Hepatocyte (in vitro differentiated cells): ENCODE results near the gene SCART1. TPM values are rescaled to one million over a fixed set of nuclear protein-coding genes. Genes with fewer than 3 reads are reported as not detected.
A peak's percentile ranks its signal among the peaks of the same experiment; 100 is the strongest.
"Not testable (repeated sequence)": the region's sequence is repeated elsewhere in the genome, so short reads cannot be mapped to it uniquely, and the experiment has no call there.

Experiments used
- DNase-seq: peaks from one replicate; pipeline ENCODE4 v3.0.0-alpha.2; 2016; ENCODE audit warnings: low spot score
- H2AFZ ChIP-seq: fragments of 200-600 bp; sonication (generic); 2 replicates; pipeline ENCODE4 v1.6.0; 2016; ENCODE audit warnings: antibody characterized with exemption, mild to moderate bottlenecking
- H3K27ac ChIP-seq: fragments of 200-600 bp; sonication (generic); 2 replicates; pipeline ENCODE4 v1.5.1; 2016; ENCODE audit warnings: mild to moderate bottlenecking
- H3K27me3 ChIP-seq: fragments of 200-600 bp; sonication (generic); 2 replicates; pipeline ENCODE4 v1.6.1; 2016
- H3K36me3 ChIP-seq: fragments of 200-600 bp; sonication (generic); replicated peaks from 2 replicates; pipeline ENCODE4 v1.5.1; 2016; ENCODE audit warnings: low read depth; ENCODE audit not compliant: insufficient read depth
- H3K4me1 ChIP-seq: fragments of 200-600 bp; sonication (generic); 2 replicates; pipeline ENCODE4 v1.5.1; 2016; ENCODE audit warnings: mild to moderate bottlenecking, moderate library complexity; ENCODE audit not compliant: insufficient read depth
- H3K4me2 ChIP-seq: fragments of 200-600 bp; sonication (generic); 2 replicates; pipeline ENCODE4 v1.6.0; 2016
- H3K4me3 ChIP-seq: fragments of 200-600 bp; sonication (generic); 2 replicates; pipeline ENCODE4 v1.5.1; 2016; ENCODE audit warnings: mild to moderate bottlenecking
- H3K79me2 ChIP-seq: fragments of 200-600 bp; sonication (generic); 2 replicates; pipeline ENCODE4 v1.6.0; 2017; ENCODE audit warnings: mild to moderate bottlenecking
- H3K9me2 ChIP-seq: fragments of 200-600 bp; sonication (generic); replicated peaks from 2 replicates; pipeline ENCODE4 v1.6.0; 2017; ENCODE audit warnings: mild to moderate bottlenecking; ENCODE audit not compliant: insufficient read depth
- H3K9me3 ChIP-seq: fragments of 200-600 bp; sonication (generic); 2 replicates; pipeline ENCODE4 v1.5.1; 2016; ENCODE audit warnings: low read depth, mild to moderate bottlenecking
- H4K20me1 ChIP-seq: fragments of 200-600 bp; sonication (generic); 2 replicates; pipeline ENCODE4 v1.6.0; 2016; ENCODE audit warnings: mild to moderate bottlenecking; ENCODE audit not compliant: insufficient read depth, poor library complexity, severe bottlenecking
- CTCF ChIP-seq: fragments of 200-600 bp; sonication (generic); IDR thresholded peaks from 2 replicates; pipeline ENCODE4 v1.5.1; 2016; ENCODE audit warnings: antibody characterized with exemption, mild to moderate bottlenecking; ENCODE audit not compliant: poor library complexity
- EZH2 ChIP-seq: fragments of 200-600 bp; sonication (generic); IDR thresholded peaks from 2 replicates; pipeline ENCODE4 v1.6.1; 2016; ENCODE audit warnings: antibody characterized with exemption, mild to moderate bottlenecking, borderline replicate concordance
- EZH2phosphoT487 ChIP-seq: fragments of 200-600 bp; sonication (generic); IDR thresholded peaks from one replicate; pipeline ENCODE4 v1.6.1; 2018; ENCODE audit warnings: antibody characterized with exemption, mild to moderate bottlenecking, low read depth, moderate library complexity; ENCODE audit not compliant: unreplicated experiment, severe bottlenecking
- WGBS: methylation state at CpG from one replicate; pipeline ENCODE4 v1.1.6; 2016; ENCODE audit warnings: low lambda C conversion rate; ENCODE audit errors: missing lambda C conversion rate; 5-methylcytosine and 5-hydroxymethylcytosine counted together
- polyA plus RNA-seq: library from polyadenylated mRNA; unstranded; fragments of >200 nt; fragmentation: Nextera tagmentation; extraction: Ambion mirVana; gene quantifications from 2 replicates; pipeline ENCODE4 v1.2.1, GENCODE V29; 2016
- total RNA-seq: library from RNA; depleted of rRNA; stranded (reverse); fragments of >200 nt; gene quantifications from 2 replicates; pipeline ENCODE4 v1.2.3, GENCODE V29; 2014

SCART1 gene
- total and polyA plus RNA-seq, 2 experiments from 2014 or later, result 0.63 to 1.00 TPM

GRCh38 chr10:133438711-133439273 is 15.0 kb upstream of the SCART1 start:
- no peak overlapping the region for H3K4me3 ChIP-seq
- no peaks in the 10 kb centered on the region for H3K9me2 ChIP-seq
- no peaks in the 10 kb centered on the region for H4K20me1 ChIP-seq
- WGBS, result 61% methylated on average over 11 of the region's 11 CpGs
- H3K79me2 ChIP-seq, result no peaks in the 10 kb centered on the region
- no peaks in the 10 kb centered on the region for H3K36me3 ChIP-seq
- no peak for TF ChIP-seq EZH2
- H3K9me3 ChIP-seq, result no peaks in the 10 kb centered on the region
- H2AFZ ChIP-seq, result no peak overlapping the region
- H3K27me3 ChIP-seq, result no peaks in the 10 kb centered on the region
- H3K4me2 ChIP-seq, result no peak overlapping the region
- H3K4me1 ChIP-seq, result no peaks in the 10 kb centered on the region
- no peak for DNase-seq
- no peak overlapping the region for H3K27ac ChIP-seq

- DNase-seq, result peak; percentile 2
- Histone ChIP-seq H3K27me3 (no peaks in the 10 kb centered on the region), H3K27ac (no peak overlapping the region), H3K4me1 (no peaks in the 10 kb centered on the region), H3K36me3 (no peaks in the 10 kb centered on the region), H3K9me2 (no peaks in the 10 kb centered on the region), H4K20me1 (no peaks in the 10 kb centered on the region), H2AFZ (no peak overlapping the region), H3K9me3 (no peaks in the 10 kb centered on the region), H3K79me2 (no peaks in the 10 kb centered on the region), H3K4me3 (no peak overlapping the region), H3K4me2 (no peak overlapping the region)
- 89% methylated on average over 25 of the region's 25 CpGs for WGBS
- TF ChIP-seq EZH2, result no peak
- TF ChIP-seq CTCF, result no peak
- no peak for TF ChIP-seq EZH2phosphoT487
Observed at GRCh38 chr10:133439517-133440461, 14.0 kb upstream of the SCART1 start.

GRCh38 chr10:133440633-133441285 is 13.0 kb upstream of the SCART1 start:
- Histone ChIP-seq H3K4me1 (no peaks in the 10 kb centered on the region), H3K4me3 (no peak overlapping the region), H3K27me3 (no peaks in the 10 kb centered on the region), H3K79me2 (no peaks in the 10 kb centered on the region), H3K9me2 (no peaks in the 10 kb centered on the region), H4K20me1 (no peaks in the 10 kb centered on the region), H3K36me3 (no peaks in the 10 kb centered on the region), H3K9me3 (no peaks in the 10 kb centered on the region), H3K4me2 (no peak overlapping the region), H2AFZ (no peak overlapping the region), H3K27ac (no peak overlapping the region)
- 94% methylated on average over 17 of the region's 18 CpGs for WGBS
- DNase-seq, result peak; percentile 1
- TF ChIP-seq EZH2 (no peak), EZH2phosphoT487 (no peak), CTCF (no peak)

GRCh38 chr10:133441356-133441755 is 12.4 kb upstream of the SCART1 start:
- H3K4me2 ChIP-seq, H3K4me3 ChIP-seq, H3K79me2 ChIP-seq, H3K36me3 ChIP-seq, H2AFZ ChIP-seq, DNase-seq, H3K4me1 ChIP-seq, H3K9me3 ChIP-seq, H3K9me2 ChIP-seq, H3K27ac ChIP-seq, H3K27me3 ChIP-seq, H4K20me1 ChIP-seq: not testable (repeated sequence)
- 93% methylated on average over 10 of the region's 21 CpGs for WGBS
